Muscle layer of duodenum (tissue), 2 donors: Measurements from ENCODE around the gene SHROOM3.

Source experiments
- H3K27ac ChIP-seq: one replicate; pipeline ENCODE4 v1.7.0; 2013; ENCODE audit warnings: mild to moderate bottlenecking, low read length
- H3K27me3 ChIP-seq: one replicate; pipeline ENCODE4 v1.7.0; 2013; ENCODE audit warnings: low read depth, mild to moderate bottlenecking, control low read depth, low read length
- H3K36me3 ChIP-seq, 2 donors: one replicate each; pipeline ENCODE4 v1.7.0; 2013; ENCODE audit warnings: low read length in 2 of 2, control low read depth in 1 of 2, mild to moderate bottlenecking in 1 of 2; ENCODE audit not compliant: insufficient read depth in 2 of 2, control insufficient read depth in 1 of 2
- H3K4me1 ChIP-seq, 2 donors: one replicate each; pipeline ENCODE4 v1.7.0; 2013; ENCODE audit warnings: low read length in 2 of 2, mild to moderate bottlenecking in 2 of 2, control low read depth in 1 of 2, moderate library complexity in 1 of 2; ENCODE audit not compliant: insufficient read depth in 2 of 2, control insufficient read depth in 1 of 2
- H3K4me3 ChIP-seq, 2 donors: one replicate each; pipeline ENCODE4 v1.7.0; 2013; ENCODE audit warnings: low read length in 2 of 2, low read depth in 1 of 2, mild to moderate bottlenecking in 1 of 2
- H3K9me3 ChIP-seq, 2 donors: one replicate each; pipeline ENCODE4 v1.7.0; 2013; ENCODE audit warnings: low read length in 2 of 2, control low read depth in 1 of 2, mild to moderate bottlenecking in 1 of 2; ENCODE audit not compliant: control insufficient read depth in 1 of 2
- donor health status: healthy.

The SHROOM3 gene

GRCh38 chr4:76498550-76498949, 63.5 kb downstream of the SHROOM3 start:
- H3K9me3 ChIP-seq = no peaks in the 10 kb centered on the region
- no peaks in the 10 kb centered on the region for H3K4me1 ChIP-seq
- no peaks in the 10 kb centered on the region for H3K36me3 ChIP-seq
- H3K27ac ChIP-seq = no peak overlapping the region
- no peak overlapping the region for H3K4me3 ChIP-seq
- H3K27me3 ChIP-seq = no peaks in the 10 kb centered on the region

- H3K36me3 ChIP-seq = no peaks in the 10 kb centered on the region
- no peaks in the 10 kb centered on the region for H3K27me3 ChIP-seq
- no peaks in the 10 kb centered on the region for H3K9me3 ChIP-seq
- no peak overlapping the region for H3K4me3 ChIP-seq
- H3K4me1 ChIP-seq = no peaks in the 10 kb centered on the region
- H3K27ac ChIP-seq = no peak overlapping the region
These were observed 64.4 kb downstream of the SHROOM3 start for GRCh38 chr4:76499461-76499860.

- no peaks in the 10 kb centered on the region for H3K36me3 ChIP-seq
- H3K27ac ChIP-seq = no peak overlapping the region
- no peaks in the 10 kb centered on the region for H3K4me1 ChIP-seq
- H3K4me3 ChIP-seq = no peak overlapping the region
- no peaks in the 10 kb centered on the region for H3K27me3 ChIP-seq
- H3K9me3 ChIP-seq = no peaks in the 10 kb centered on the region
These were observed 67.9 kb downstream of the SHROOM3 start for GRCh38 chr4:76502886-76503285.

- Histone ChIP-seq H3K36me3 (no peaks in the 10 kb centered on the region), H3K4me3 (no peak overlapping the region), H3K4me1 (no peaks in the 10 kb centered on the region), H3K27ac (no peak overlapping the region), H3K9me3 (no peaks in the 10 kb centered on the region), H3K27me3 (no peaks in the 10 kb centered on the region)
These were observed 69.8 kb downstream of the SHROOM3 start for GRCh38 chr4:76504613-76505465.

GRCh38 chr4:76511947-76512346, 76.9 kb downstream of the SHROOM3 start:
- H3K4me3 ChIP-seq = no peak overlapping the region
- H3K27me3 ChIP-seq = no peaks in the 10 kb centered on the region
- H3K9me3 ChIP-seq = no peaks in the 10 kb centered on the region
- H3K27ac ChIP-seq = no peak overlapping the region
- no peaks in the 10 kb centered on the region for H3K36me3 ChIP-seq
- peaks cover 0 to 7% of the 10 kb centered on the region in 2 donors for H3K4me1 ChIP-seq

GRCh38 chr4:76513482-76513881, 78.5 kb downstream of the SHROOM3 start:
- Histone ChIP-seq H3K4me1 (peaks cover 0 to 7% of the 10 kb centered on the region in 2 donors), H3K36me3 (no peaks in the 10 kb centered on the region), H3K27me3 (no peaks in the 10 kb centered on the region), H3K9me3 (no peaks in the 10 kb centered on the region), H3K27ac (no peak overlapping the region), H3K4me3 (no peak overlapping the region)

GRCh38 chr4:76514087-76514486, 79.1 kb downstream of the SHROOM3 start:
- Histone ChIP-seq H3K27me3 (no peaks in the 10 kb centered on the region), H3K9me3 (no peaks in the 10 kb centered on the region)

GRCh38 chr4:76515975-76516843, 81.2 kb downstream of the SHROOM3 start:
- no peaks in the 10 kb centered on the region for H3K9me3 ChIP-seq
- H3K27me3 ChIP-seq = no peaks in the 10 kb centered on the region
- H3K27ac ChIP-seq = no peak overlapping the region
- no peak overlapping the region for H3K4me3 ChIP-seq
- H3K4me1 ChIP-seq = peaks cover 0 to 7% of the 10 kb centered on the region in 2 donors
- H3K36me3 ChIP-seq = no peaks in the 10 kb centered on the region

More at GRCh38 chr4:76514087-76514486, 79.1 kb downstream of the SHROOM3 start:
- Histone ChIP-seq H3K4me1 (peaks cover 0 to 7% of the 10 kb centered on the region in 2 donors), H3K36me3 (no peaks in the 10 kb centered on the region), H3K4me3 (no peak overlapping the region), H3K27ac (no peak overlapping the region)

- no peaks in the 10 kb centered on the region for H3K27me3 ChIP-seq
- H3K9me3 ChIP-seq = no peaks in the 10 kb centered on the region
- H3K36me3 ChIP-seq = no peaks in the 10 kb centered on the region
- H3K4me3 ChIP-seq = no peak overlapping the region
- no peaks in the 10 kb centered on the region for H3K4me1 ChIP-seq
- no peak overlapping the region for H3K27ac ChIP-seq
These were observed 83.2 kb downstream of the SHROOM3 start for GRCh38 chr4:76518241-76518640.

- Histone ChIP-seq H3K27me3 (no peaks in the 10 kb centered on the region), H3K4me1 (no peaks in the 10 kb centered on the region), H3K9me3 (no peaks in the 10 kb centered on the region), H3K4me3 (no peak overlapping the region), H3K36me3 (no peaks in the 10 kb centered on the region), H3K27ac (no peak overlapping the region)
These were observed 88.6 kb downstream of the SHROOM3 start for GRCh38 chr4:76523593-76523992.

- H3K27ac ChIP-seq = no peak overlapping the region
- H3K9me3 ChIP-seq = no peaks in the 10 kb centered on the region
- H3K4me3 ChIP-seq = no peak overlapping the region
- no peaks in the 10 kb centered on the region for H3K27me3 ChIP-seq
- H3K4me1 ChIP-seq = no peaks in the 10 kb centered on the region
- H3K36me3 ChIP-seq = no peaks in the 10 kb centered on the region
These were observed 90.7 kb downstream of the SHROOM3 start for GRCh38 chr4:76525751-76526150.
